Coronary artery (tissue), 2 donors: ENCODE results near the gene SMPD3.

ENCODE experiments used
- DNase-seq: peaks from one replicate; pipeline ENCODE4 v3.0.0-alpha.2; 2017; ENCODE audit warnings: low spot score
- H3K27ac ChIP-seq, 2 donors: fragments of 200-600 bp; sonication (generic); one replicate each; pipeline ENCODE4 v1.5.1; 2016 to 2019
- H3K4me3 ChIP-seq: fragments of 200-600 bp; sonication (generic); 2 replicates; pipeline ENCODE4 v1.5.1; 2016; ENCODE audit warnings: mild to moderate bottlenecking, moderate library complexity
- CTCF ChIP-seq: fragments of 200-600 bp; sonication (generic); IDR thresholded peaks from one replicate; pipeline ENCODE4 v1.5.1; 2019; ENCODE audit warnings: antibody characterized with exemption

SMPD3 gene

GRCh38 chr16:68472581-68472980 lies 24.3 kb upstream of the SMPD3 start:
- TF ChIP-seq CTCF = no peak
- DNase-seq = no peak
- H3K27ac ChIP-seq = no peak overlapping the region
- no peak overlapping the region for H3K4me3 ChIP-seq

GRCh38 chr16:68470461-68471150 lies 22.3 kb upstream of the SMPD3 start:
- no peak for DNase-seq
- Histone ChIP-seq H3K4me3 (peak overlapping the region; percentile 28), H3K27ac (peak overlapping the region in 1 of 2 donors; percentile 45)
- TF ChIP-seq CTCF = no peak

GRCh38 chr16:68469796-68470460 lies 21.6 kb upstream of the SMPD3 start:
- Histone ChIP-seq H3K4me3 (peak overlapping the region; percentile 28), H3K27ac (peak overlapping the region; percentile 37 to 45)
- TF ChIP-seq CTCF = no peak
- DNase-seq = no peak

- H3K4me3 ChIP-seq = no peak overlapping the region
- no peak for TF ChIP-seq CTCF
- no peak for DNase-seq
- no peak overlapping the region for H3K27ac ChIP-seq
Observed at GRCh38 chr16:68468842-68469241, 20.5 kb upstream of the SMPD3 start.

GRCh38 chr16:68466174-68466573 lies 17.9 kb upstream of the SMPD3 start:
- no peak for DNase-seq
- H3K4me3 ChIP-seq = no peak overlapping the region
- H3K27ac ChIP-seq = no peak overlapping the region
- TF ChIP-seq CTCF = no peak

- DNase-seq = no peak
- Histone ChIP-seq H3K27ac (no peak overlapping the region), H3K4me3 (no peak overlapping the region)
- no peak for TF ChIP-seq CTCF
Observed at GRCh38 chr16:68463904-68464303, 15.6 kb upstream of the SMPD3 start.

GRCh38 chr16:68460067-68460466 lies 11.8 kb upstream of the SMPD3 start:
- H3K27ac ChIP-seq = no peak overlapping the region
- no peak overlapping the region for H3K4me3 ChIP-seq
- no peak for DNase-seq
- TF ChIP-seq CTCF = no peak
